HG03175 (cell line): Measurements from ENCODE around the gene CCDC60.

Experiments used
- ATAC-seq: cut with Tn5 transposase; IDR thresholded peaks from one replicate; pipeline ENCODE4 v1.9.1; 2021; ENCODE audit warnings: mild to moderate bottlenecking, moderate library complexity; ENCODE audit not compliant: unreplicated experiment

Gene CCDC60

DNA sequence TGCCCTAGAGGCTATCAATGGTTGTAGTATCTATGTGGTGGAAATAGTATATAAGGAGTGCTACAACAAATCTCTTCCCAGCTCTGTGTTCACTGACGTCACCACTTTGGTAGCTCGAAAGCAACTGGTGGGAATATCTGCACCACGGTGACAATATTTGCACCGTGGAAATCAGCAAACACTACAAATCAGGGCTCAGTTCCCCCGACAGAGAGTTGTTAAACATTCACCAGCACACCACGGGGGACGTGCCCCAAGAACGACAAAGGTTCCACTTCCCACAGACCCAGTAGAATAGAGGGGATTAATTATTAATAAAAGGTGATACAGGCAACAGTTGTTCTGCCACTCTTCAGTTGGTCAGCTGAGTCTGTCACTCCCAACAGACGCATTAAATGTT, 98.4 kb downstream of the CCDC60 start:
- ATAC-seq: no peak

DNA sequence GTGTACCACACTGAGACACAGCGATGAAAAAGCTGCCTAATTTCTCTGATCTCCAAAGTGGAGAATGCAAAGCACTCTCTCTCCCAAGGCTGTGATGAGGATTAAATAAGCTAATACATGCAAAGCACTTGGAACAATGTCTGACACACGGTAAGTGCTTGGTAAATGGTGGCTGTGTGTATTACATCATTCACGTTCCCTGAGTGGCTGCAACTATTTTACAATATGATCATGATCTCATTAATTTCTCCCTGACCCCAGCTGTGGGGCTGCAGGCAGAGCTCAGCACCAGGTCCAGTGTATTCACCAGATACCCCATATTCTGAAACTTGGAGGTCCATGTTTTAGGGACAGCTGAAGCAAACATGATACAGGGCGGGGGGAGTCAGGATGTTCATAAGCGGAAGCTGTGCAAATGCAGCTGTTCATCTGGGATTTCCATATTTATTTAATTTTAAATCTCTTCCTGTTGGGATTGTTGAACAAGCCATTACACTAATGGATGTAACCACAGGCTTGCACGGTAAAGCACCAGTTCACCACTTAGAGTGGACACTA, 106.4 kb downstream of the CCDC60 start:
- ATAC-seq: no peak

DNA sequence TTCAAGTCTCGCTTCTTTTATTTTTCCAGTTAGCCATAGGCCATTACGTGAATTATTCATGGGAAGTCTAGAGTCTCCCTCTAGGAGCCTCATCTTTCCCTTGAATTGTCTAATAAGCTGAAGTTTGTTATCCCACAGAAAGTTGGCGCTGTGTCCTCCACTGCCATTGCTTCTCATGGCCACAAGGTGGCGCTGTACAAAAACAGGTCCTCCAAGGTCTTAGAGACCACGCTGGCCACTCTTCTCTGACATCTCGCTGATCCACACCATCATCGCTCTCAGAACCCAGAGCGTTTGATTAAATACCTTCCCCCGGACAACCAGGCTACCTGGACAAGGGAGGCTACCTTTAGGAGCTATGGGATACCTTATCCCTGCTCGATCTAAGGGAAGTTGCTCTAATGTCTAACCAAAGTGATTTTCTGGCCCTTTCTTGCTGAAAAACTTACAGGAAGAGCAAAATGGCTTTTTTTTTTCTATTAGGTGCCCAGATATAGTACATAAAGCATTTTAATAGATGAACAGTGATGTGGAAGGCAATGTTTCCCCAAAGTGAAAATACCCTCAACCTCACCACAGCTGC, 110.0 kb downstream of the CCDC60 start:
- peak; percentile 67 for ATAC-seq

DNA sequence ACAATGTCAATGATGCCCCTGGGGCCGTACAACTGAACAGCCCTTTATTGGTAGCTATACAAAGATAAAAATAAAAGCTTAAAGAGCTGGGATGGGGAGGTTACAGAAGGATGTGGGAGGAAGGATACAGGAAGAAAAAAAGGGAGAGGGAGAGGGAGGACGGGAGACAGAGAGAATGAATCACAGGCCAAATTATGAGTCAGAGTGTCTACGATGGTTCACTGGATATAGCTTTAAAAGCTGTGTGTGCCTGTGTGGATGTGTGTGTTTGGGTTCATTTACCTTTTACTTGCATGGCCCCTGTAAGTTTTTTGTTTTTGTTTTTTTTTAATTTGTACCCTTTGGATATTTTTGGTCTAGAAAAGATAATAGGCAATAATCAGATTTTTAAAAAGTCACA, 111.9 kb downstream of the CCDC60 start:
- ATAC-seq: no peak

DNA sequence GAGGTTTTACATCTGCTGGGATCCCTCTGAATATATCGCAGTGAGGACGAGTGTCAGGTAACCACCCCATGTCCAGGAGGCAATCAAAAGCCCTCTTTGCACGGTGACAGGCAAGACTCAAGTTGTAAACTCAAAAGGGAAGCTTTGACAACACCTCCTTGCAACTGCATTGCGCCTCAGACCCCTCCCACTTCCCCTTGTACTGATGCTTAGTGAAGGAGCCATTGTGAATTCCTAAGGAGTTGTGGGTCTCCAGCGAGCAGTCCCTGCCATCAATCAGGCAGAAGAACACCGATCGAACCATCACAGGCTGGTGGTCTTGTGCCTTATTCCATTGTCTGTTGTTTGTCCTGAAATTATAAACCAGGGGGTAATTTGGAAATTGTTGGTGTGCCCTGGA, 112.6 kb downstream of the CCDC60 start:
- no peak for ATAC-seq

DNA sequence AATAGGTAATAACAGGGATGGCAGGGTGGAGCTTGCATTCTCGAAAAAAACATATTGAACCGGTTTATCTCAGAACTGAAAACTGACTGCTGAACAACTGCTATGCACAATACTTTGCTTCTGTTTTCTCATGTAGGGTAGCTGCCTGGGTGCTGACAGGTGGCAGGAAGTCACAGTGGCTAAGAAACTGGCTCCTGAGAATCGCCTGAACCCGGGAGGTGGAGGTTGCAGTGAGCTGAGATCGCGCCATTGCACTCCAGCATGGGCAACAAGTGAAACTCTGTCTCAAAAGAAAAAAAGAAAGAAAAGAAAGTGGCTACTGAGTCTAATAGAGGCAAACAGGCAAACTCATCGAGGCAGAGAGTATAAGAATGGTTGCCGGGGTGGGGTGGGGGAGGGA, 113.1 kb downstream of the CCDC60 start:
- ATAC-seq: no peak

DNA sequence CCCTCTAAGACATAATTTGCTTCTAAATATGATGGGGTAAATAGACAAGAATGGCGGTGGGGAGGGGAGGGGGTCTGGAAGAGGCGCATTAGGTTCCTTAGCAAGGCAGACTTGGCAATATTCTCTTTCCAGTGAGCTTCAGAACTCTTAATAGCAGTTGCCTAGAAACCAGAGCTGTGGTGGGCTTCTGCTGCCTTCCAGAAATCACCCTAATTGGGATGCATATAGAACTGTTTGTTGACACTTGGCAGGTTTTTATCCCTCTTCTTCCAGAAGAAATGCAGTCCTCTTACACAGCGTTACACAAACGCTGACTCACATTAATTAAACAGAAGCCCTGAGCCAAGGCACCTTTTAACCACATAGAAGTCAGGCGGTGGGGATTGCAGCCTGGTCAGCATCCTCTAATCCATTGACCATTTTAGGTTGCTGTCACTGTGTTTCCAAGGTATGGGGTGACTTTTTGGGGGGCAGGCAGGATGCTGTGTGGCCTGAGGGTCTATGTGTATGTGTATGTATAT, 114.1 kb downstream of the CCDC60 start:
- no peak for ATAC-seq

DNA sequence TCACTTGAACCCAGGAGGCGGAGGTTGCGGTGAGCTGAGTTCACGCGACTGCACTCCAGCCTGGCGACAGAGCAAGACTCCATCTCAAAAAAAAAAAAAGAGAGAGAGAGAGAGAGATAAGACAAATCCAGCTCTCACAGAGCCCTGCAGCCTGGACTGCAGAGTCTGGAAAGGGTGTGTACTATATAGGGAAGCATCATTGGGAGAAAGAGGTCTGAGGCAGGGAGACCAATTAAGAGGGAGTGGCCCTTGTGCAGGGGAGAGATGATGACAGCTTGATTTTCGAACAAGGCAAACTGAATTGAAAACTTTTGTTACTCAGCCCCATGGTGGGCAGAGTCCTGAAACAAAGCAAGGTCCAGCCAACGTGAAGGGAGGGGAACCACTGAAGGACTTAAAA, 116.2 kb downstream of the CCDC60 start:
- no peak for ATAC-seq

DNA sequence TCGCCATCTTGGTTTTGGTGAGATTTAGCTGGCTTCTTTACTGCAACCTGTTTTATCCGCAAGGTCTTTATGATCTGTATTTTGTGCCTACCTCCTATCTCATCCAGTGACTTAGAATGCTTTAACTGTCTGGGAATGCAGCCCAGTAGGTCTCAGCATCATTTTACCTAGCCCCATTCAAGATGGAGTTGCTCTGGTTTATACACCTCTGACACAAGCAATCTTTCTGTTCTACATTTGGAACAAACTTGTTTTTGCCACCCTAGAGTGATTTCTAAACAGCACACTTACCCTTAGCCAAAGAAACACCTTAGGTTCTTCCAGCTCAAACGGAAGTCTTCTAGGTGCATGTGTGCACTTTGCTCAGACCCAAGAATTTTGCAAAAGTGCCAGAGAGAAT, 122.3 kb downstream of the CCDC60 start:
- ATAC-seq: no peak

DNA sequence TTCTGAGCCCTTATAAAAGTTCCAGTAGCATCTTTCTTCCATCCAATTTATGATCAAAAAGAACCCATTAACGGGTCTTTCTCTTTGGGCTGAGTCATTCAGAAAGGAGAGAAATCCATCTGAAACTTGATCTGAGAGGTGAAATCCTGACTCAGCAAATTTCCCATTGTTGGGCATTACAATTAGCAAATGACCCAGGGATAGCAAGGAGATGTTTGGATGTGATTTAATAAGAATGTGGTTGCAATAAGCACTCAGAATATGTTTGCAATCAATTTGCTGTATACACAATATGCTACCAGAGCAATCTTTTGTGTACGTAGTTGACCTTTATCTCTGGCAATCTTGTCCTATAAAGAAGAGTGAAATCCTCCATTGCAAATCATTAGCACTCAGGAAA, 122.7 kb downstream of the CCDC60 start:
- no peak for ATAC-seq

DNA sequence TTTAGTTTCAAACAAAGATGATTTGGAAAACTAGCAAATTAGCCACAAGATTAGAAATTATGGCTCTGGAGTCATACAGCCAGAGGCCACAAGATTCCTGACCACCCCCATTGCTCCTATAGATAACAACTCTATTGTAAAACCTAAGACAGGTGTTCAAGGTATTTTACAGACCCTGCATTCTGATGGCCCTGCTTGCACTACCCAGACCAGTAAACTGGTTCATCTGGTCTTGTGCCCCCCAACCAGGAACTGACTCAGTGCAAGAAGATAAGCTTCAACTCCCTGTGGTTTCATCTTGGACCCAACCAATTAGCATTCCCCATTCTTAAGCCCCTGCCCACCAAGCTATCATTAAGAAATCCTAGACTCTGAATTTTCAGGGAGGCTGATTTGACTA, 125.0 kb downstream of the CCDC60 start:
- ATAC-seq: no peak

DNA sequence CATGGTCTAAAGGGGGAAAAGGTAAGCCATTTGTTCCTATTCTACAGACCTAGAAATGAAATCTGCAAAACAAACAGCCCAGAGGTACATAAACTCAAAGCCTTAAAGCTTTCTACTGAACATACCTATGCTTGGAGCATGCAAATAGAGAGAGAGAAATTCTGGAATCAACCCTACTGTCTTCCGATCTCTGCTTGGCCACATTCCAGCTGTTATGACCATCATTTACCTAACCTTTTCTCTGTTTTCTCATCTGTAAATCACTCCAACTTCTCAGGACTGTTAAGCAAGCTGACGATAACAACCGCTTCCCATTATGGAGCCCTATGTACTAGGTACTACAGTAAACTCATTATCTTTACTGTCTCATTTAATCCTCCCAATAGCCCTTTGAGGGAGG, 126.3 kb downstream of the CCDC60 start:
- ATAC-seq: no peak

DNA sequence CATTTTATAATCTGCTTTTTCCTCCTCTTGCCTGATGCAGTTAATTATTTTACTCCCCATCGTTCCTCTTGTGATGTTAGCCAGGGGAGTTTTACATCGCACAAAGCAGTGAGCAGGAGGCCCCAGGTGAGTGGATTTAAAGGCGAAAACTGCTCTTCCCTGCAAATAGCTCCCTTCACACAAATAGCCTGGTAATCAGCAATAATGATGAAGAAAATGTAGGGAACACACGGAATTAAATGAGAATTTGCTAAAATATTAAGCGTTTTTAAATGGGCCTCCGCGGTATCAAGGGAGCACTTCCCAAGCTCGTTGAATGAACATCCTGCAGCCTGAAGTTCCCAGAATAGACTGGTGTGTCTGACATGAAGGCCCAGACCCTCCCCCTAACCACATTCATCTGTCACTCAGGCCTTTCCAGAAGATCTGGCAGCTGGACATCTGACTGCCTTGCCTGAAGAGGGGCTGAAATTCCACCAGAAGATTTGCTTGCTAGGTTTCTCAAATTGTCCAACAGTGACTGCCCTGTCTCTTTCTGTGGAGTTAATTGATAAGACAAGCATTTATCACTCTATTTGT, 127.2 kb downstream of the CCDC60 start:
- ATAC-seq: no peak

DNA sequence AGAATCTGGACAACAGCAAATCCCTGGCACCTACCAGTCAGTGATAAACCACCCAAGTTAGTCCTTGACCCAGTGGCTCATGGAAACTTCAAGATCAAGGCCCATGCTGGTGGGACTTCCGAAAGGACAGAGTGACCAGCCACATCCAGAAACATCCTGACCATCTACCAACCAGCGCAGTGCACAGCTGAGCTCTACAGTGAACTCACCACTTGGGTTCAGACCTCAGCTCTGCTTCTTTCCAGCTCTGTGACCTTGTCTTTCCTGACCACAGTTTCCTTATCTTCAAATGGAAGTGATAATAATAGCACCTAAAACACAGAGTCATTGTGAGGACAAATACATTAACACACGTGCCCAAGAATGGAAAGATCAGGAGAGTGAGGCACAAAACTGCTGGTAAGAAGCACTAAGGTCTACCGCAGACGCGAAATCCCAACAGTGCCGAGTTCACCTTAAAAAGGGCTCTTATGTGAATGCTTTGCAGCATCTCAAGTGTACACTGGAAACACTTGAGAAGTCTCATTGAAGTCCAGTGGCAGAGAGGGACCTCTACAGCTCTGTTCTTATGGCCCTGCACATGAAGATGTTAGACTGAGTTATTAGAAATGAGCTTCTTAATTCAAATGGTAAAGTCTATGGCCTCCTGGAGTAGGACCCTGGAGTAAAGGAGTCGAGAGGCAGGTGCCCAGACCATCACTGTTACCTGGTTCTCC, 128.8 kb downstream of the CCDC60 start:
- no peak for ATAC-seq

DNA sequence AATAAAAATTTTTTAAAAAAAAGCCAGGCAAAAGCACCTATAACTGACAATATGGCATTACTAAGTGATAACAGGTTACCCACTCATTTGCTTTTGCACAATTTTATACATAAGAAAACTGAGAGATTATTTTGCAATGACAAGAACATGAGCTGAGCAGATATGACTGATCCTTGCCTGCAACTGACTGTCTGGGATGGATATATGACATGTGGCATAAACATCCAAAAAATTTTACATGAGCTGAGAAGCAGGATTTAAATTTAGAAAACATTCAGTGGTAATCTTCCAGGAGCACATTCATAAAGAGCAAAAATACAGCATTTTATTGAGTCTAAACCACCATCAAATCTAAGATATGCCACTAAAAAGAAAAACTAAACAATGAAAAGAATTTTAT, 133.8 kb downstream of the CCDC60 start:
- no peak for ATAC-seq

DNA sequence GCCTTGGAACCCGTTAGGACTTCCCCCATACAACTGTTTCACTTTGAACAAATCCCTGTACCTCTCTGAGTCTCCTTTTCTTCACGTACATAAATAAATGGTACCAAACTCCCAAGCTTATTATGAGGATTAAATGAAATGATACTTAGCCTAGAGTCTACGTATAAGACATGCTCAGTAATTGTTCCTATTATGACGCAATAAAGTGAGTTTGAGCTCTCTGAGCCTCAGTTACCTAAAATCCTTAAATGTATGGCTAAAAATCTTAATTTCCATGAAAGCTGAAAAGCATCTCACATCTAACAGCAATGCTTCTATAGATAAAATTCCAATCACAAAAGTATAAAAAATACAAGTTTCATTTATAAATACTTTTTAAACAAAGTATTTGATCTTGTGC, 141.1 kb downstream of the CCDC60 start:
- ATAC-seq: no peak

DNA sequence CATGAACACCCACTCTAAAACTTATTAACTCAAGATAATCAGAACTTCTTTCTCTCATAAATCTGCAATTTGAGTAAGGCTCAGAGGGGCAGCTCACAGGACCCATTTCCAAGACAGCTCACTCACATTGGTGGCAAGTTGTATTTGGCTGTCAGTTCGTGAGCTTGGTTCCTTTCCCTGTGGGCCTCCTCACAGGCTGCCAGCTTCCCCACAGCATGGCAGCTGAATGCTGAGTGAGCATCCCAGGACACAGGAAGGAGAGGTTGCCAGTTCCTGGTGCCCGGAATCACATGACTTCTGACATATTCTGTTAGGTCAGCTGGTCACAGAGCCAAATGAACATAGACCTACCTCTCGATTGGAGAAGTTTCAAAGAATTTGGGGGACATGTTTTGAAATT, 142.4 kb downstream of the CCDC60 start:
- no peak for ATAC-seq

DNA sequence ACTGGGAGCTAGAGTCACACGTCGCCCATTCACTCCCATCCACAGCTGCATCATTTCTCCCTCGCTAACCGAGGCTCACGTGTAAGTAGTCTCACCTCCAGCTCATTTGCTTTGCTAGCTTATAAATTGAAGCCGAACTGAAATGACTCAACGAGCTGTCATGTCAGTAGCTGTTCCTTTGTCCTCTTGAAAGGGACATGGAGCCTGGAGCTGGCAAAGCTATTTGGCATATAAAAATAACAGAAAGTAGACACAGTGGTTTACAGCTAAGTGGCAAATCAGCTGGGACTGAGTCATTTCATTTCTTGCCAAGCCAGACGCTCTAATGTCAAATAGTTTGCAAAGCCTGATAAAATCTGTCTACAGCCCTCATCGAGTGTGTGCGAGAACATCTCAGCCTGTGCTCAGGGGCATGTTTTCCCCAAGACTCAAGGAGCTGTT, 144.6 kb downstream of the CCDC60 start:
- no peak for ATAC-seq

DNA sequence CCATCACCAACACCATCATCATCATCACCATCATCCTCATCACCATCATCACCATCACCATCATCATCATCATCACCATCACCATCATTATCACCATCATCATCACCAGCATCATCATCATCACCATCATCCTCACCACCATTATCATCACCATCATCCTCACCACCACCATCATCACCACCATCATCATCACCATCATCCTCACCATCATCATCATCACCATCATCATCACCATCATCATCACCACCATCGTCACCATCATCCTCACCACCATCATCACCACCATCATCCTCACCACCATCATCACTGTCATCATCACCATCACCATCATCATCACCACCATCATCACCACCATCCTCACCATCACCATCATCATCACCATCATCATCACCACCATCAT, 146.0 kb downstream of the CCDC60 start:
- no peak for ATAC-seq

DNA sequence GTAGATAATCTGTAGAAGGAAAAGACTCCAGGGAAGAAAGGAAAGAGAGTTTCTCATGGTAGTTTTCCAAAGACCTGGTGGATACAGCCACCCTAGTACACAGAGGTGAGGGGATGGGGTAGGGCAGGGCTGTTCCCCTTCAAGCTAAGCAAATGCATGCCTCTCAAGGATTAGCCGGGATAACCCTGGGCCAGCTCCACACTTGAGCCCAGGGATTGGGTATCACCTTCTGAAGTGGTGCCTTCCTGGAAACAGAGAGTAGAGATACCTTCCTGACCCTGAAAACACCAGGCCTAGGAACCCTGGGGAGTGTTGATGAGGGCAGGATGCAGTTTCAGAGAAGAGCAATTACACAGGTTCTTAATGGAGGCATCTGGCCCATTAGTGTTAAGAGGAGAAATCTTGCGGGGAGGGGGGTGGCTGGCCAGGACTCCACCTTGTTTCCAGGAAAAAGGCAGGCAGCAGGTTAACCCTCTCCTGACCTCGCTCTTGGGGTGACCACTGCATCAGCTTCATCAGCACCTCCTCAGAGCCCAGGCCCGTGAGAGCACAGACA, 152.1 kb downstream of the CCDC60 start:
- no peak for ATAC-seq

DNA sequence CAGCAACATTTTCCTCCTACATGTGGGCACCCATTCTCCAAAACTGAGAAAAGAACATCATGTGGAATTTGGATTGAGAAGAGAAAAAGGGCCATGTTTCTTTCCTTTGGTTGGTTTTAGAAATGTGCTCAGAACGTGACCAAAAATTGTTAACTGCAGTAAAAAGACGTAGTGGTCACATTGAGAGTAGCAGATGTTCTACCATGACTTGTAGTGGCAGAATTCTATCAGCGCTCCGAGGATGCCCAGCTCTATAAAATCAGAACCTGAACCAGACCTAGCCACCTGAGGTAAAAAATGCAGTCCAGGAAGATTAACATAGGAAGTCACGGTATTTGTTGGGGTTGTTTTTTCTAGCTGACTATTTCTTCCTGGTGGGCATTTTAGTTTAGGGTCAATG, 157.3 kb downstream of the CCDC60 start:
- no peak for ATAC-seq

DNA sequence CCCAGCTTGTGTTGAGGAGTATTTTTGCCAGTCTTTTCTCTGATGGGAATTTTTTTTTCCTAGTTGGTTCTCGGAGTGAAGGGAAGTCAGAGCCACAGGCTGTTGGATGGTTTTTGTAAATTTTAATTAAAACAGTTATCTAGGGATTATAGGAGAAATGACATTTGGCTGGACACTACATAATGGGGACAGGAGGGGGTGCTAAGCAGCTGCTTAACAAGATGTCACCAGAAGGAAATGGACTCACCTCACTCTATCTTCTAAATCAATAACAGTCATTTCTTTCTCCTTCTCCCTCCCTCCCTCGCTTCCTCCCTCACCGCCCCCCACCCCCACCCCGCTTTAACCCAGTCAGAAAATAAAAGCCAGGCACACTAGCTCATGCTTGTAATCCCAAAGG, 165.7 kb downstream of the CCDC60 start:
- ATAC-seq: no peak
